ENCODE measurements around the gene KCNG4. TPM values are rescaled to one million over a fixed set of nuclear protein-coding genes. Genes with fewer than 3 reads are reported as not detected.

Gene KCNG4
- total RNA-seq, 3 donors from 2014 or later: not detected

DNA sequence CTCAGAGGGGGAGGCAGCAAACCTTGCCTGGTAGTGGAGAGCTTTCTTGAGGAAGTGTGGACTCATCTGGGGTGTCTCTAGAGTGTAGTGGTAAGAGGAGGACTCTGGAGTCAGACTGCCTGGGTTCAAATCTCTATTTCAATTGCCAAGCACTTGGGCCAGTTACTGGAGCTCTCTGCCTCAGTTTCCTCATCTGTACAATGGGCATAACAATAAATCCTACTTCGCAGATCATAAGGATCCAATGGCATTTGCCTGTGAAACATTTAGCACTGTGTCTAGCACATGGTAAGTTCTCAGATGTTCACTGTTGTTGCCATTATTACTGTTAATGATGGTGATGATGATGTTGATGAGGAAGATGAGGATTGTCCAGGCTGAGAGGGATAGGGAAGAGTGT, 31.2 kb upstream of the KCNG4 start:
- TF ChIP-seq CTCF (IDR thresholded peaks at IDR 0.05): no peak

DNA sequence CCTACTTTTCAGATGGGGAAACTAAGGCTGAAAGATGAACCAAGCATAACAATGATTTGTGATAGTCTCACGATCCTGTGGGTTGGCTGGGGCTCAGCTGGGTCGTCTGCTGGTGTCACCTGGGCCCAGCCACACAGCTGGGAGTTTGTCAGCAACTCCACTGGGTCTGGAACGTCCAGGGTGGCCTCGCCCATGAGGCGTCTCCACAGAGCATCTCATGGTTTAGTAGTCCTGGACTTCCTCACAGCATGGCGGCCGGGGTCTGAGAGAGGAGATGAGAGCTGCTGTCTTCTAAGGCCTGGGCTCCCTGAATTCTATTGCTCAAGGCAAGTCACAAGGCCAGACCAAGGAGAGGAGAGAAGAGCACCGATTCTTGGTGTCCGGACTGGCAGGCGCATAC, 30.7 kb upstream of the KCNG4 start:
- no peak for DNase-seq
- ATAC-seq: no peak
- no peak overlapping the region for H3K4me3 ChIP-seq
- intact Hi-C loops (cut with DNase I, micrococcal nuclease): no loop called here
- no peaks in the 10 kb centered on the region for H3K36me3 ChIP-seq (ENCODE audit: low read depth)
- H3K4me1 ChIP-seq (ENCODE audit: low read depth): no peaks in the 10 kb centered on the region
- TF ChIP-seq CTCF (IDR thresholded peaks at IDR 0.05): no peak
- H3K9me3 ChIP-seq: no peaks in the 10 kb centered on the region

More for the DNA sequence above, 31.2 kb upstream of the KCNG4 start:
- ATAC-seq (no peak), DNase-seq (no peak)
- intact Hi-C loops (cut with DNase I, micrococcal nuclease): no loop called here
- H3K4me1 ChIP-seq (ENCODE audit: low read depth): no peaks in the 10 kb centered on the region
- no peaks in the 10 kb centered on the region for H3K36me3 ChIP-seq (ENCODE audit: low read depth)
- H3K9me3 ChIP-seq: no peaks in the 10 kb centered on the region
- H3K4me3 ChIP-seq: no peak overlapping the region

DNA sequence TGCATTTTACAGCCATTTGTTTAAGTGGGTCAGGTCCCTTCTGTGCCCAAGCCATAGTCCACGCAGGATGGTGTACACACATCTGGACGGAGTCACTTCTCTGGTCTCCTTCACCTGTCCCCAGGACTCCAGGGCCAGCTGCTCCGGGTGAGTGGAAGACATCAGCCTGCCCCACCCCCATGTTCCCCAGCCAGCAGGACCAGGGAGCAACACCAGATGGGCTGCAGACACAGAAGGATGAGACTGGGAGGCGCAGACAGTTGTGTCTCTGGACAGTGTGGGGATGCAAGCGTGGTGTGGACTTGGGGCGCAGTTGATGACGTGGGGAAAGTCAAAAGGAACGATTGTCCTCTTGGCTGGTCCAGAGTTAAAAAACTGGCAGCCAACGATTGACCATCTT, 30.3 kb upstream of the KCNG4 start:
- Histone ChIP-seq H3K4me3 (no peak overlapping the region), H3K36me3 (ENCODE audit: low read depth) (no peaks in the 10 kb centered on the region), H3K4me1 (ENCODE audit: low read depth) (no peaks in the 10 kb centered on the region), H3K9me3 (no peaks in the 10 kb centered on the region)
- no peak for TF ChIP-seq CTCF (IDR thresholded peaks at IDR 0.05)
- ATAC-seq: no peak
- DNase-seq: no peak
- intact Hi-C loops (cut with DNase I, micrococcal nuclease): no loop called here

GRCh38 chr16:84268291-84269040, 28.7 kb upstream of the KCNG4 start:
- DNase-seq: no peak
- H3K4me1 ChIP-seq (ENCODE audit: low read depth): no peaks in the 10 kb centered on the region
- no peaks in the 10 kb centered on the region for H3K9me3 ChIP-seq
- no peaks in the 10 kb centered on the region for H3K36me3 ChIP-seq (ENCODE audit: low read depth)
- no peak for TF ChIP-seq CTCF (IDR thresholded peaks at IDR 0.05)
- intact Hi-C loops (cut with DNase I, micrococcal nuclease): no loop called here
- no peak for ATAC-seq
- H3K4me3 ChIP-seq: no peak overlapping the region

DNA sequence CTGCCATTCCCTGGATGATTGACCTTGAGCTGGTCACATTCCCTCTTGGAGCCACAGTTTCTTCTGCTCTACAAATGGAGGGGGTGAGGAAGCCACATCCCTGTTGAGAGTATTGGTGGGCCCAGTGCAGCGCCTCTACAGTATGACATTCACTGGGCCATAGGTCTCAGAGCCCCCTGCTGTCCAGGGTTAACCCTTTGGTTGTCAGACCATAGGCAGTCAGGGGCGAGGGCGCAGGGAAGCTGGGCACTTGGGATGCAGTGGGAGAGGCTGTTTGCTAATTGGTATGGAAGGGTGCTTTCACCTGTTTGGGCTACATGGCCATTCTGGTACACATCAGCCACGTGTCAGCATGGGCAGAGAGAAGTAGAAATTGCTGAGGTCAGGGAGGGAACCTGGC, 27.6 kb upstream of the KCNG4 start:
- H3K4me1 ChIP-seq (ENCODE audit: low read depth): no peaks in the 10 kb centered on the region
- DNase-seq (no peak), ATAC-seq (no peak)
- intact Hi-C loops (cut with DNase I, micrococcal nuclease): no loop called here
- H3K9me3 ChIP-seq: no peaks in the 10 kb centered on the region
- no peak overlapping the region for H3K4me3 ChIP-seq
- no peaks in the 10 kb centered on the region for H3K36me3 ChIP-seq (ENCODE audit: low read depth)
- TF ChIP-seq CTCF (IDR thresholded peaks at IDR 0.05): no peak

Measured in mucosa of descending colon (tissue), 3 donors.